Uterus (tissue), 2 donors: ENCODE results near the gene SMTNL1.

Experiments used
- POLR2A ChIP-seq, 2 donors: fragments of 450-650 bp; IDR thresholded peaks; one replicate each; pipeline ENCODE4 v1.6.1; 2016; ENCODE audit warnings: antibody characterized with exemption in 2 of 2, mild to moderate bottlenecking in 1 of 2, moderate library complexity in 1 of 2
- TF ChIP-seq, protein P1 (sequence below), 4 experiments: fragments of 200-600 bp in 2 of 4; fragments of 450-650 bp in 2 of 4; sonication (generic) in 2 of 4; IDR thresholded peaks; one replicate each; pipeline ENCODE4 v1.5.1; 2016 to 2019; ENCODE audit warnings: antibody characterized with exemption in 4 of 4, mild to moderate bottlenecking in 2 of 4, moderate library complexity in 1 of 4

GRCh38 chr11:57568330-57568766 lies 31.0 kb downstream of the SMTNL1 start:
- peak in 1 of 2 donors; percentile 12 for TF ChIP-seq POLR2A (IDR thresholded peaks at IDR 0.05)
- TF ChIP-seq, protein P1, sequence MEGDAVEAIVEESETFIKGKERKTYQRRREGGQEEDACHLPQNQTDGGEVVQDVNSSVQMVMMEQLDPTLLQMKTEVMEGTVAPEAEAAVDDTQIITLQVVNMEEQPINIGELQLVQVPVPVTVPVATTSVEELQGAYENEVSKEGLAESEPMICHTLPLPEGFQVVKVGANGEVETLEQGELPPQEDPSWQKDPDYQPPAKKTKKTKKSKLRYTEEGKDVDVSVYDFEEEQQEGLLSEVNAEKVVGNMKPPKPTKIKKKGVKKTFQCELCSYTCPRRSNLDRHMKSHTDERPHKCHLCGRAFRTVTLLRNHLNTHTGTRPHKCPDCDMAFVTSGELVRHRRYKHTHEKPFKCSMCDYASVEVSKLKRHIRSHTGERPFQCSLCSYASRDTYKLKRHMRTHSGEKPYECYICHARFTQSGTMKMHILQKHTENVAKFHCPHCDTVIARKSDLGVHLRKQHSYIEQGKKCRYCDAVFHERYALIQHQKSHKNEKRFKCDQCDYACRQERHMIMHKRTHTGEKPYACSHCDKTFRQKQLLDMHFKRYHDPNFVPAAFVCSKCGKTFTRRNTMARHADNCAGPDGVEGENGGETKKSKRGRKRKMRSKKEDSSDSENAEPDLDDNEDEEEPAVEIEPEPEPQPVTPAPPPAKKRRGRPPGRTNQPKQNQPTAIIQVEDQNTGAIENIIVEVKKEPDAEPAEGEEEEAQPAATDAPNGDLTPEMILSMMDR (IDR thresholded peaks at IDR 0.05), result peak in 2 of 4 experiments; percentile 90 to 93
